Stimulated activated CD8-positive, alpha-beta memory T cell treated with anti-CD3 and anti-CD28 coated beads, Interleukin-7, amount 100 ng/mL, for 24 hours (primary cell): ENCODE measurements around the gene KRTAP4-6.
"Not testable (repeated sequence)": the region's sequence is repeated elsewhere in the genome, so short reads cannot be mapped to it uniquely, and the experiment has no call there.

Experiments used
- DNase-seq: peaks from one replicate; pipeline ENCODE4 v3.0.0-alpha.2; 2020; ENCODE audit warnings: low read depth

The KRTAP4-6 gene

GRCh38 chr17:41140360-41141131 lies at the start of gene KRTAP4-6:
Gene KRTAP4-6, minus strand, starts transcription at chr17:41140544. Its CDS starts 57 bp downstream, at chr17:41140487.
- DNase-seq, result no peak

- DNase-seq, result not testable (repeated sequence)
Measured at GRCh38 chr17:41189837-41190318, 49.5 kb upstream of the KRTAP4-6 start, which contains the start of gene KRTAP9-1. Gene KRTAP9-1, plus strand, starts transcription at chr17:41189887. Its CDS starts 0 bp downstream, at chr17:41189887.

GRCh38 chr17:41186872-41187271 lies 46.5 kb upstream of the KRTAP4-6 start:
- DNase-seq, result no peak

GRCh38 chr17:41185001-41185400 lies 44.7 kb upstream of the KRTAP4-6 start:
- no peak for DNase-seq

- no peak for DNase-seq
Measured at GRCh38 chr17:41184480-41184961, 44.2 kb upstream of the KRTAP4-6 start, which contains the start of gene KRTAP4-1. Gene KRTAP4-1, minus strand, starts transcription at chr17:41184911. Its CDS starts 57 bp downstream, at chr17:41184854.

- no peak for DNase-seq
Measured at GRCh38 chr17:41178843-41179616, 38.7 kb upstream of the KRTAP4-6 start.

GRCh38 chr17:41178341-41178740 lies 38.0 kb upstream of the KRTAP4-6 start:
- DNase-seq, result no peak

GRCh38 chr17:41177727-41178271 lies 37.5 kb upstream of the KRTAP4-6 start, which contains the start of gene KRTAP4-2:
Gene KRTAP4-2, minus strand, starts transcription at chr17:41178221. Its CDS starts 57 bp downstream, at chr17:41178164.
- DNase-seq, result no peak

GRCh38 chr17:41176744-41177387 lies 36.5 kb upstream of the KRTAP4-6 start:
- no peak for DNase-seq

- no peak for DNase-seq
Measured at GRCh38 chr17:41171886-41172285, 31.5 kb upstream of the KRTAP4-6 start.

GRCh38 chr17:41168121-41168520 lies 27.8 kb upstream of the KRTAP4-6 start, which contains the start of gene KRTAP4-3:
Gene KRTAP4-3, minus strand, starts transcription at chr17:41168221. Its CDS starts 49 bp downstream, at chr17:41168172.
- no peak for DNase-seq

GRCh38 chr17:41167561-41167960 lies 27.2 kb upstream of the KRTAP4-6 start:
- DNase-seq, result no peak

GRCh38 chr17:41163828-41164227 lies 23.5 kb upstream of the KRTAP4-6 start:
- DNase-seq, result no peak

GRCh38 chr17:41160648-41161047 lies 20.3 kb upstream of the KRTAP4-6 start, which contains the start of gene KRTAP4-4:
Gene KRTAP4-4, minus strand, starts transcription at chr17:41160748. Its CDS starts 57 bp downstream, at chr17:41160691.
- DNase-seq, result no peak

GRCh38 chr17:41160190-41160589 lies 19.8 kb upstream of the KRTAP4-6 start:
- DNase-seq, result not testable (repeated sequence)

- no peak for DNase-seq
Measured at GRCh38 chr17:41153856-41154255, 13.5 kb upstream of the KRTAP4-6 start.

- DNase-seq, result no peak
Measured at GRCh38 chr17:41151525-41151924, 11.2 kb upstream of the KRTAP4-6 start.

GRCh38 chr17:41150026-41150425 lies 9.7 kb upstream of the KRTAP4-6 start:
- no peak for DNase-seq

GRCh38 chr17:41149652-41149985 lies 9.3 kb upstream of the KRTAP4-6 start, which contains the start of gene KRTAP4-5:
Gene KRTAP4-5, minus strand, starts transcription at chr17:41149825. Its CDS starts 58 bp downstream, at chr17:41149767.
- no peak for DNase-seq

GRCh38 chr17:41148971-41149651 lies 8.8 kb upstream of the KRTAP4-6 start:
- not testable (repeated sequence) for DNase-seq
